Kidney (tissue), 14 donors: ENCODE data around the gene MSI2. TPM values are rescaled to one million over a fixed set of nuclear protein-coding genes. Genes with fewer than 3 reads are reported as not detected.

ENCODE experiments used
- DNase-seq, 5 donors: peaks; one replicate each; pipeline ENCODE4 v3.0.0-alpha.2; 2013 to 2020
- FAIRE-seq: peaks from 2 replicates; lab custom pipeline; 2012; peaks lifted over from hg19 to GRCh38; lab: Jason Lieb, UNC
- H3K27ac ChIP-seq, 2 donors: one replicate each; pipeline ENCODE4 v1.7.0; 2013; ENCODE audit warnings: low read depth in 2 of 2, low read length in 2 of 2, inconsistent platforms in 1 of 2
- H3K27me3 ChIP-seq: one replicate; pipeline ENCODE4 v1.7.1; 2013; ENCODE audit warnings: low read length, inconsistent platforms; ENCODE audit not compliant: control insufficient read depth, insufficient read depth
- H3K36me3 ChIP-seq, 3 donors: one replicate each; pipeline versions ENCODE4 v1.7.0 to v1.7.1; 2013; ENCODE audit warnings: low read length in 3 of 3, control low read depth in 1 of 3, inconsistent platforms in 1 of 3; ENCODE audit not compliant: insufficient read depth in 3 of 3, control insufficient read depth in 2 of 3
- H3K4me1 ChIP-seq, 3 donors: one replicate each; pipeline versions ENCODE4 v1.7.0 to v1.7.1; 2013; ENCODE audit warnings: low read length in 3 of 3, inconsistent platforms in 1 of 3, low read depth in 1 of 3; ENCODE audit not compliant: control insufficient read depth in 2 of 3, insufficient read depth in 2 of 3
- H3K4me3 ChIP-seq, 3 donors: one replicate each; pipeline versions ENCODE4 v1.7.0 to v1.8.1; 2013; ENCODE audit warnings: low read length in 3 of 3, control low read depth in 1 of 3, inconsistent platforms in 1 of 3
- H3K9ac ChIP-seq, 3 donors: one replicate each; pipeline versions ENCODE4 v1.7.0 to v1.7.1; 2013; ENCODE audit warnings: low read length in 3 of 3, control low read depth in 1 of 3, inconsistent platforms in 1 of 3
- H3K9me3 ChIP-seq, 3 donors: one replicate each; pipeline versions ENCODE4 v1.7.0 to v1.7.1; 2013; ENCODE audit warnings: low read length in 3 of 3, control low read depth in 1 of 3, inconsistent platforms in 1 of 3; ENCODE audit not compliant: control insufficient read depth in 2 of 3, insufficient read depth in 1 of 3
- CTCF ChIP-seq: IDR thresholded peaks from 3 replicates; pipeline ENCODE4 v1.5.1; 2012; ENCODE audit warnings: mild to moderate bottlenecking, moderate library complexity, borderline replicate concordance; ENCODE audit not compliant: insufficient read depth; ENCODE audit errors: extremely low read depth
- intact Hi-C: fragments of 100-400 bp; cut with DNase I; formaldehyde crosslinking; loops from one replicate; pipeline ENCODE4 v1.11.1; 2022
- polyA plus RNA-seq: library from polyadenylated mRNA; stranded (reverse); fragments of 350-450 nt; fragmentation: Illumina TruSeq; extraction: RNeasy Lipid Tissue Mini Kit (QIAGEN cat#74804); gene quantifications from one replicate; pipeline ENCODE4 v1.2.3, GENCODE V29; 2014; ENCODE audit warnings: low read depth, low replicate concordance; ENCODE audit not compliant: insufficient read depth
- total RNA-seq: library from RNA; stranded (reverse); fragmentation: NEBNext Ultra II Directional; extraction: Animal tissue kit (Norgen Biotek cat#: 25700); gene quantifications from one replicate; pipeline ENCODE4 v1.2.1, GENCODE V29; 2021
- donor health status: control.
- donor health status: control.
- donor health status: control.
- donor health status: control.
- donor health status: control.
- donor health status: DM: yes; HTN: yes; CAD: no.
- donor health status: Normal renal cell carcinoma (clear cell type).

MSI2 gene
- total and polyA plus RNA-seq, 2 donors from 2014 or later, result 69.2 to 151 TPM

- Histone ChIP-seq H3K36me3 (no peaks in the 10 kb centered on the region), H3K27ac (no peak overlapping the region), H3K9ac (no peak overlapping the region), H3K4me3 (no peak overlapping the region), H3K27me3 (no peaks in the 10 kb centered on the region), H3K4me1 (peaks cover 0 to 3% (median 0%) of the 10 kb centered on the region in 3 donors), H3K9me3 (no peaks in the 10 kb centered on the region)
- intact Hi-C loops, result no loop called here
- DNase-seq (peak in 1 of 5 donors; percentile 43), FAIRE-seq (no peak)
- TF ChIP-seq CTCF, result no peak
These were observed 449.8 kb downstream of the MSI2 start for GRCh38 chr17:57705921-57706695.

- H3K27me3 ChIP-seq, result no peaks in the 10 kb centered on the region
- no peak for TF ChIP-seq CTCF
- FAIRE-seq (no peak), DNase-seq (peak in 1 of 5 donors; percentile 33)
- peaks cover 0 to 3% (median 0%) of the 10 kb centered on the region in 3 donors for H3K4me1 ChIP-seq
- H3K4me3 ChIP-seq, result no peak overlapping the region
- H3K9me3 ChIP-seq, result no peaks in the 10 kb centered on the region
- intact Hi-C loops, result no loop called here
- no peak overlapping the region for H3K9ac ChIP-seq
- H3K36me3 ChIP-seq, result no peaks in the 10 kb centered on the region
- H3K27ac ChIP-seq, result no peak overlapping the region
These were observed 450.4 kb downstream of the MSI2 start for GRCh38 chr17:57706761-57707160.

- no peak for FAIRE-seq
- no peaks in the 10 kb centered on the region for H3K27me3 ChIP-seq
- H3K4me1 ChIP-seq, result peaks cover 0 to 3% (median 0%) of the 10 kb centered on the region in 3 donors
- DNase-seq, result peak in 4 of 5 donors; percentile 89 to 94 (median 92)
- no peaks in the 10 kb centered on the region for H3K9me3 ChIP-seq
- intact Hi-C loops, result no loop called here
- H3K4me3 ChIP-seq, result no peak overlapping the region
- H3K36me3 ChIP-seq, result no peaks in the 10 kb centered on the region
- no peak overlapping the region for H3K9ac ChIP-seq
- H3K27ac ChIP-seq, result no peak overlapping the region
- TF ChIP-seq CTCF, result no peak
These were observed 451.6 kb downstream of the MSI2 start for GRCh38 chr17:57707892-57708291.
